ENCODE data around the gene ZNF654. TPM values are rescaled to one million over a fixed set of nuclear protein-coding genes. Genes with fewer than 3 reads are reported as not detected.

Gene ZNF654
- total and polyA plus RNA-seq, 2 of the 13 experiments (the other 11 are each of a cell fraction or from before 2014, with no cell fraction given) = 1.8 to 4.1 TPM

DNA sequence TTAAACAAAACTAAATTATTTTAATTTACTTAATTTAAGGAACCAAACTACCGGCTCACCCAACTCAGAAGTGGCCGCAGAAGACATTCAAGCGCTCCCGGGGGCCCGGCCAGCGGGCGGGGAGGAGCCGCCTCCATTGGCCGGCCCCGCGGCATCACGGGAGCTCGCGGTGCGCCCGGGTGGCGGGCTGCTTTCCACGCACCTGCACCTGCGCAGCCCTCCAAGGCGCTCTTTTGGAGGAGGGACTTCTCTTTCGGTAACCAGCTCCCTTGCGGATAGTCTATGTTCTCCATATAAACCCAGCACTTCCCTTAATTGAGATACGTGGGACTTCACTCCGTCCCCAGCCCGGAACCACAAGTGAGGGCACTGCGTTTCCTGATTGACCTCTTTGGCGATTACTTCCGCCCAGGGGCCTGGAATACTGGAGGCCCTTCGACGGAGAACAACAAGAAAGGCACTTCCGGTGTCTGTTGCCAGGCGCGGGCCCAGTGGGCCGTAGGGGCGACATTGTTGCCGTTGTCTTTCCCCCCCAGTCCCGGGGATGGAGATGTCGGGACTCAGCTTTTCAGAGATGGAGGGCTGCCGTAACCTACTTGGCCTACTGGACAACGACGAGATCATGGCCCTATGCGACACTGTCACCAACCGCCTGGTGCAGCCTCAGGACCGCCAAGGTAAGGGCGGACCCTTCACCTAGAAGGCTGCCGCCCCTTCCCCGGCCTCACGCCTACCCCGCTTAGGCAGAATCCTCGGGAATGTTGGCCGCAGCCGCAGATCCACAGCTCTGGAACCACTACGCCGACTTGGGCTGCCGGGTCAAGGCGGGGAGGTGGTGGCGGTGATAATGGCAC is 90.7 kb downstream of the ZNF654 start, which contains the start of gene C3orf38 (continued):
- TF ChIP-seq PITX1 (CRISPR knock-in tag; IDR thresholded peaks at IDR 0.05) (0 out of 2 replicates have a peak, but pooled peaks have one; percentile 56), KLF15 (CRISPR knock-in tag; IDR thresholded peaks at IDR 0.05; ENCODE audit: borderline replicate concordance) (0 out of 2 replicates have a peak, but pooled peaks have one; percentile 47), HNF4A (CRISPR knock-in tag; IDR thresholded peaks at IDR 0.05) (0 out of 2 replicates have a peak, but pooled peaks have one; percentile 11), ZFP36L1 (CRISPR knock-in tag; IDR thresholded peaks at IDR 0.05) (peak; percentile 79; the same call in 1 of the 2 replicates), ZNF484 (CRISPR knock-in tag; IDR thresholded peaks at IDR 0.05; ENCODE audit: borderline replicate concordance, low read depth) (no peak), GATA4 (IDR thresholded peaks at IDR 0.05; ENCODE audit: borderline replicate concordance, low read depth) (no peak; the same call in 1 of the 2 replicates), ZBTB7B (CRISPR knock-in tag; IDR thresholded peaks at IDR 0.05) (peak; percentile 66), ZNF775 (CRISPR knock-in tag; IDR thresholded peaks at IDR 0.05; ENCODE audit: borderline replicate concordance) (peak; percentile 82; the same call in 1 of the 2 replicates), SP5 (CRISPR knock-in tag; IDR thresholded peaks at IDR 0.05; ENCODE audit: borderline replicate concordance, low read depth) (0 out of 2 replicates have a peak, but pooled peaks have one; percentile 17), RFX5 (IDR thresholded peaks at IDR 0.05; ENCODE audit: low read depth, low read length) (no peak), FOXM1 (CRISPR knock-in tag; IDR thresholded peaks at IDR 0.05) (no peak), CREM (IDR thresholded peaks at IDR 0.05) (peak; percentile 69), CREM (CRISPR knock-in tag; IDR thresholded peaks at IDR 0.05) (no peak), PTBP1 (IDR thresholded peaks at IDR 0.05; ENCODE audit: low read depth, low read length, poor library complexity, severe bottlenecking) (no peak), THYN1 (CRISPR knock-in tag; IDR thresholded peaks at IDR 0.05; ENCODE audit: borderline replicate concordance, low read depth) (no peak), RBFOX2 (IDR thresholded peaks at IDR 0.05; ENCODE audit: low read depth, low read length) (peak; percentile 81)
- TF ChIP-seq, protein P1, sequence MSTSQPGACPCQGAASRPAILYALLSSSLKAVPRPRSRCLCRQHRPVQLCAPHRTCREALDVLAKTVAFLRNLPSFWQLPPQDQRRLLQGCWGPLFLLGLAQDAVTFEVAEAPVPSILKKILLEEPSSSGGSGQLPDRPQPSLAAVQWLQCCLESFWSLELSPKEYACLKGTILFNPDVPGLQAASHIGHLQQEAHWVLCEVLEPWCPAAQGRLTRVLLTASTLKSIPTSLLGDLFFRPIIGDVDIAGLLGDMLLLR (CRISPR knock-in tag; IDR thresholded peaks at IDR 0.05) = no peak
- TF ChIP-seq, protein P2, sequence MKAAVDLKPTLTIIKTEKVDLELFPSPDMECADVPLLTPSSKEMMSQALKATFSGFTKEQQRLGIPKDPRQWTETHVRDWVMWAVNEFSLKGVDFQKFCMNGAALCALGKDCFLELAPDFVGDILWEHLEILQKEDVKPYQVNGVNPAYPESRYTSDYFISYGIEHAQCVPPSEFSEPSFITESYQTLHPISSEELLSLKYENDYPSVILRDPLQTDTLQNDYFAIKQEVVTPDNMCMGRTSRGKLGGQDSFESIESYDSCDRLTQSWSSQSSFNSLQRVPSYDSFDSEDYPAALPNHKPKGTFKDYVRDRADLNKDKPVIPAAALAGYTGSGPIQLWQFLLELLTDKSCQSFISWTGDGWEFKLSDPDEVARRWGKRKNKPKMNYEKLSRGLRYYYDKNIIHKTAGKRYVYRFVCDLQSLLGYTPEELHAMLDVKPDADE (CRISPR knock-in tag; IDR thresholded peaks at IDR 0.05) = no peak
- TF ChIP-seq, protein P3, sequence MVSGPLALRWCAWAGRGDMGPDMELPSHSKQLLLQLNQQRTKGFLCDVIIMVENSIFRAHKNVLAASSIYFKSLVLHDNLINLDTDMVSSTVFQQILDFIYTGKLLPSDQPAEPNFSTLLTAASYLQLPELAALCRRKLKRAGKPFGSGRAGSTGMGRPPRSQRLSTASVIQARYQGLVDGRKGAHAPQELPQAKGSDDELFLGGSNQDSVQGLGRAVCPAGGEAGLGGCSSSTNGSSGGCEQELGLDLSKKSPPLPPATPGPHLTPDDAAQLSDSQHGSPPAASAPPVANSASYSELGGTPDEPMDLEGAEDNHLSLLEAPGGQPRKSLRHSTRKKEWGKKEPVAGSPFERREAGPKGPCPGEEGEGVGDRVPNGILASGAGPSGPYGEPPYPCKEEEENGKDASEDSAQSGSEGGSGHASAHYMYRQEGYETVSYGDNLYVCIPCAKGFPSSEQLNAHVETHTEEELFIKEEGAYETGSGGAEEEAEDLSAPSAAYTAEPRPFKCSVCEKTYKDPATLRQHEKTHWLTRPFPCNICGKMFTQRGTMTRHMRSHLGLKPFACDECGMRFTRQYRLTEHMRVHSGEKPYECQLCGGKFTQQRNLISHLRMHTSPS (CRISPR knock-in tag; IDR thresholded peaks at IDR 0.05; ENCODE audit: low read depth) = no peak; the same call in 1 of the 2 replicates
- TF ChIP-seq, protein P4, sequence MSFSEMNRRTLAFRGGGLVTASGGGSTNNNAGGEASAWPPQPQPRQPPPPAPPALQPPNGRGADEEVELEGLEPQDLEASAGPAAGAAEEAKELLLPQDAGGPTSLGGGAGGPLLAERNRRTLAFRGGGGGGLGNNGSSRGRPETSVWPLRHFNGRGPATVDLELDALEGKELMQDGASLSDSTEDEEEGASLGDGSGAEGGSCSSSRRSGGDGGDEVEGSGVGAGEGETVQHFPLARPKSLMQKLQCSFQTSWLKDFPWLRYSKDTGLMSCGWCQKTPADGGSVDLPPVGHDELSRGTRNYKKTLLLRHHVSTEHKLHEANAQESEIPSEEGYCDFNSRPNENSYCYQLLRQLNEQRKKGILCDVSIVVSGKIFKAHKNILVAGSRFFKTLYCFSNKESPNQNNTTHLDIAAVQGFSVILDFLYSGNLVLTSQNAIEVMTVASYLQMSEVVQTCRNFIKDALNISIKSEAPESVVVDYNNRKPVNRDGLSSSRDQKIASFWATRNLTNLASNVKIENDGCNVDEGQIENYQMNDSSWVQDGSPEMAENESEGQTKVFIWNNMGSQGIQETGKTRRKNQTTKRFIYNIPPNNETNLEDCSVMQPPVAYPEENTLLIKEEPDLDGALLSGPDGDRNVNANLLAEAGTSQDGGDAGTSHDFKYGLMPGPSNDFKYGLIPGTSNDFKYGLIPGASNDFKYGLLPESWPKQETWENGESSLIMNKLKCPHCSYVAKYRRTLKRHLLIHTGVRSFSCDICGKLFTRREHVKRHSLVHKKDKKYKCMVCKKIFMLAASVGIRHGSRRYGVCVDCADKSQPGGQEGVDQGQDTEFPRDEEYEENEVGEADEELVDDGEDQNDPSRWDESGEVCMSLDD (CRISPR knock-in tag; IDR thresholded peaks at IDR 0.05; ENCODE audit: borderline replicate concordance) = no peak
- TF ChIP-seq, protein P5, sequence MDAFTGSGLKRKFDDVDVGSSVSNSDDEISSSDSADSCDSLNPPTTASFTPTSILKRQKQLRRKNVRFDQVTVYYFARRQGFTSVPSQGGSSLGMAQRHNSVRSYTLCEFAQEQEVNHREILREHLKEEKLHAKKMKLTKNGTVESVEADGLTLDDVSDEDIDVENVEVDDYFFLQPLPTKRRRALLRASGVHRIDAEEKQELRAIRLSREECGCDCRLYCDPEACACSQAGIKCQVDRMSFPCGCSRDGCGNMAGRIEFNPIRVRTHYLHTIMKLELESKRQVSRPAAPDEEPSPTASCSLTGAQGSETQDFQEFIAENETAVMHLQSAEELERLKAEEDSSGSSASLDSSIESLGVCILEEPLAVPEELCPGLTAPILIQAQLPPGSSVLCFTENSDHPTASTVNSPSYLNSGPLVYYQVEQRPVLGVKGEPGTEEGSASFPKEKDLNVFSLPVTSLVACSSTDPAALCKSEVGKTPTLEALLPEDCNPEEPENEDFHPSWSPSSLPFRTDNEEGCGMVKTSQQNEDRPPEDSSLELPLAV (CRISPR knock-in tag; conservative IDR thresholded peaks at IDR 0.05; ENCODE audit: low read depth) = no peak

Data from HepG2 (cell line).